ENCODE results near the gene IQSEC2. TPM values are rescaled to one million over a fixed set of nuclear protein-coding genes. Genes with fewer than 3 reads are reported as not detected.

IQSEC2 gene
- total RNA-seq, 1 donor from 2014 or later, result 24.0 TPM

DNA sequence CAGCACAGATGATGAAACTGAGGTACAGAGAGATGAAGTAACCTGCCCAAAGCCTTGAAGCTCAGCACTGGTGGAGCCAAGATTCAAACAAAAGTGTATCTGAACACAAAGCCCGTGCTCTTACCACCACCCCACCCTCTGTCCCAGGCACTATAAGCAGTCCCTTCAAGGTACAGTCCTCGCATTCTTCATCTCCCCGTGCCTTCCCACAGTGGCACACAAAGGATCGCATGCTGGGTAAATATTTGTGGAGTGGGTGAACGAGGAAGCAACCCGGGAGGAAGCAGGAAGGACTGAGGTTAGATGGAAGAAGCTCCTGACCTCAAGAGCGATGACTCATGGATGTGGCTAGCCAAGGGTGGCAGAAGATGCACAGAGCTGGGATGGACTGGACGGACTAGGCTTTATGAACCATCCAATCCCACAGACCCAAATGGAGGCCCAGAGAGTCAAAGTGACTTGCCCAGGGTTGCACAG, 18.4 kb downstream of the IQSEC2 start:
- no peak overlapping the region for H3K27ac ChIP-seq
- intact Hi-C loops (cut with DNase I), result no loop called here
- no peak for DNase-seq
- H3K4me1 ChIP-seq, result peaks cover 26% of the 10 kb centered on the region
- TF ChIP-seq CTCF (IDR thresholded peaks at IDR 0.05), result no peak
- H3K36me3 ChIP-seq, result no peaks in the 10 kb centered on the region
- H3K4me3 ChIP-seq, result no peak overlapping the region
- H3K9me3 ChIP-seq, result no peaks in the 10 kb centered on the region
- H3K27me3 ChIP-seq (ENCODE audit: low read depth), result no peaks in the 10 kb centered on the region
- ATAC-seq, result peak; percentile 57 to 82

GRCh38 chrX:53262189-53262917, 19.0 kb downstream of the IQSEC2 start:
- no peak overlapping the region for H3K27ac ChIP-seq
- H3K9me3 ChIP-seq, result no peaks in the 10 kb centered on the region
- intact Hi-C loops (cut with DNase I), result no loop called here
- no peak for ATAC-seq
- TF ChIP-seq CTCF (IDR thresholded peaks at IDR 0.05), result no peak
- H3K4me1 ChIP-seq, result peaks cover 20% of the 10 kb centered on the region
- H3K4me3 ChIP-seq, result no peak overlapping the region
- no peaks in the 10 kb centered on the region for H3K27me3 ChIP-seq (ENCODE audit: low read depth)
- no peaks in the 10 kb centered on the region for H3K36me3 ChIP-seq
- no peak for DNase-seq

DNA sequence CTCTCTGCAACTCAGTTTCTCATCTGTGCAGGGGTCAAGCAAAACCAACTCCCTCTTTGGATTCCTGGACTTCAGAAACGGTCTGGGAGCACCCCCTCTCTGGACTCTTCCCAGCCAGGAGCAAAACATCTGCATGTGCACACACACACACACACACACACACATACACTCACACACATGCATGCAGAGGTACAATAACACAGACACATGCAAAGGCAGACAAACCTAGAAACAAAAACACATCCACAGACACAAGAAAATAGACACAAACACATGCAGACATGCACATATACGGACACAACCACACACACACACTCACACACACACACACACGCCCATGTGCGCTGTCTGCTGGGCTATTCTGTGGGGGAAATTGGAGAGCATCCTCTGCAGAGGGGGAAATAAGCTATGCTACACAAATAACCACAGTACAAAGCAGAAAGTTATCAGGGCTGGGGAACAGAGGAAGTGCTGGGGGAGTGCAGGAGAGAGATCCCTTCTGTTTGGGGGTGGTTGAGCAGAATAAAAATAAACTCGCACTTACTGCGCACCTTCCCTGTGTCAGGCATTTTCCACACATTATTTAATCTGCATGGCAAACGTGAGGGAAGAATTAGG, 19.9 kb downstream of the IQSEC2 start:
- intact Hi-C loops (cut with DNase I), result no loop called here
- no peak for DNase-seq
- no peak for TF ChIP-seq CTCF (IDR thresholded peaks at IDR 0.05)

GRCh38 chrX:53260836-53261235, 20.5 kb downstream of the IQSEC2 start:
- TF ChIP-seq CTCF (IDR thresholded peaks at IDR 0.05), result no peak
- intact Hi-C loops (cut with DNase I), result no loop called here
- H3K9me3 ChIP-seq, result no peaks in the 10 kb centered on the region
- no peak overlapping the region for H3K4me3 ChIP-seq
- peaks cover 8% of the 10 kb centered on the region for H3K4me1 ChIP-seq
- DNase-seq (no peak), ATAC-seq (no peak)
- no peaks in the 10 kb centered on the region for H3K36me3 ChIP-seq
- H3K27me3 ChIP-seq (ENCODE audit: low read depth), result no peaks in the 10 kb centered on the region
- H3K27ac ChIP-seq, result no peak overlapping the region

More for the DNA sequence above, 19.9 kb downstream of the IQSEC2 start:
- H3K9me3 ChIP-seq, result no peaks in the 10 kb centered on the region
- no peak for ATAC-seq
- H3K27me3 ChIP-seq (ENCODE audit: low read depth), result no peaks in the 10 kb centered on the region
- H3K36me3 ChIP-seq, result no peaks in the 10 kb centered on the region
- peaks cover 15% of the 10 kb centered on the region for H3K4me1 ChIP-seq
- H3K27ac ChIP-seq, result no peak overlapping the region
- H3K4me3 ChIP-seq, result no peak overlapping the region

DNA sequence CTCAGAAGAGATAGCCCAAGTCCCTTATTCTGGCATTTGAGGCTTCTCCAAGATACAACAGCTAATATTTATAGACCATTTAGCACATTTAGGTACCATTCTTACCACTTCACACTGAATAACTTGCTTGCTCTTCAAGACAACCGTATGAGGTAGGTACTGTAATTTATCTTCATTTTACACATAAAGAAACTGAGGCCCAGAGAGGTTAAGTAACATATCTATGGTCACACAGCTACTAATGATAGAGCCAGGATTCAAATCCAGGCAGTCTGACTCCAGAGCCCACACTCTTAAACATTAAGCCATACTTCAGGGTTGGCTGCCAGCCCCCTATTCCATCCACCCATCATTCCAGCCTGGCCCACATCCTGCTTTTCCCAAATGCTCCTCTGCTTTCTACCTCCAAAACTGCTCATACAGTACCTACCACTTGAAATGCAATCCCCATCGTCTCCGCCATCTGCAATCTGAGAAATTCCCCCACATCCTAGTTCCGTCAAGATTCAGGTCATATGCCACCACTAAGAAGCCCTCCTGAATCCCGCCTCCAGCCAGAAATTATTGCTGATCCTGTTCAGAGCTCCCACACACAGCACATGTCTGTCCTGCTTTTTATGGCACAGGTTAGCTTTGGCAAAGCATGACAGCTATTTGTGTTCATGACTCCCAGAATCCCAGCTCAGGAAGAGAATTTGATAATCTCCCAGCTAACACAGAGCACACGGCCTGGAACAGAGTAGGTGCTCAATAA, 23.5 kb downstream of the IQSEC2 start:
- Histone ChIP-seq H3K27ac (no peak overlapping the region), H3K4me1 (no peaks in the 10 kb centered on the region), H3K36me3 (no peaks in the 10 kb centered on the region), H3K4me3 (no peak overlapping the region), H3K9me3 (no peaks in the 10 kb centered on the region), H3K27me3 (ENCODE audit: low read depth) (no peaks in the 10 kb centered on the region)
- TF ChIP-seq CTCF (IDR thresholded peaks at IDR 0.05), result no peak
- no peak for ATAC-seq
- no peak for DNase-seq
- intact Hi-C loops (cut with DNase I), result no loop called here

Data from lower lobe of right lung (tissue), 2 donors.